Naive B cell (primary cell): Measurements from ENCODE around the gene CEP104. TPM values are rescaled to one million over a fixed set of nuclear protein-coding genes. Genes with fewer than 3 reads are reported as not detected.

ENCODE experiments used
- ATAC-seq, 2 donors: fragments of 150-1000 bp; cut with Tn5 transposase; 2 replicates each; pipeline ENCODE4 v1.10.0; 2021; ENCODE audit warnings: low read depth in 2 of 2, mild to moderate bottlenecking in 2 of 2, moderate library complexity in 2 of 2
- DNase-seq: peaks from one replicate; pipeline ENCODE4 v3.0.0; 2022
- H3K27ac Mint-ChIP-seq, 6 donors: one replicate each; pipeline ENCODE4 v1.8.0; 2020 to 2022; ENCODE audit warnings: mild to moderate bottlenecking in 6 of 6, mixed read lengths in 6 of 6, moderate library complexity in 5 of 6, inconsistent platforms in 2 of 6
- H3K27me3 Mint-ChIP-seq, 3 donors: one replicate each; pipeline ENCODE4 v1.8.0; 2021 to 2022; ENCODE audit warnings: mixed read lengths in 3 of 3, mild to moderate bottlenecking in 1 of 3
- H3K36me3 Mint-ChIP-seq, 2 donors: one replicate each; pipeline ENCODE4 v1.8.0; 2020 to 2022; ENCODE audit warnings: mixed read lengths in 2 of 2, inconsistent platforms in 1 of 2, mild to moderate bottlenecking in 1 of 2
- H3K4me1 Mint-ChIP-seq, 3 donors: one replicate each; pipeline ENCODE4 v1.8.0; 2020 to 2022; ENCODE audit warnings: mixed read lengths in 3 of 3, inconsistent platforms in 1 of 3, mild to moderate bottlenecking in 1 of 3, moderate library complexity in 1 of 3
- H3K4me3 Mint-ChIP-seq, 8 donors: one replicate each; pipeline ENCODE4 v1.8.0; 2020 to 2022; ENCODE audit warnings: mild to moderate bottlenecking in 8 of 8, mixed read lengths in 8 of 8, moderate library complexity in 8 of 8, inconsistent platforms in 2 of 8
- H3K9me3 Mint-ChIP-seq, 7 donors: one replicate each; pipeline ENCODE4 v1.8.0; 2020 to 2022; ENCODE audit warnings: mixed read lengths in 7 of 7, mild to moderate bottlenecking in 5 of 7, inconsistent platforms in 2 of 7, moderate library complexity in 1 of 7
- polyA plus RNA-seq, 6 donors: library from polyadenylated mRNA; unstranded; fragments of 300-500 nt; fragmentation: Illumina TruSeq; gene quantifications; one replicate each; pipeline ENCODE4 v1.2.3, GENCODE V29; 2021; ENCODE audit warnings: low read depth in 6 of 6

CEP104 gene
- polyA plus RNA-seq, 6 donors from 2014 or later: 8.1 to 34.6 (median 17.5) TPM

- H3K27ac Mint-ChIP-seq: peak overlapping the region in 3 of 6 donors; percentile 77 to 84 (median 81)
- peaks cover 0 to 2% (median 0%) of the 10 kb centered on the region in 7 donors for H3K9me3 Mint-ChIP-seq
- peaks cover 28 to 47% (median 42%) of the 10 kb centered on the region in 3 donors for H3K4me1 Mint-ChIP-seq
- ATAC-seq: no peak
- H3K27me3 Mint-ChIP-seq: peaks cover 3 to 9% (median 8%) of the 10 kb centered on the region in 3 donors
- DNase-seq: no peak
- no peaks in the 10 kb centered on the region for H3K36me3 Mint-ChIP-seq
- peak overlapping the region; percentile 76 to 92 (median 89) for H3K4me3 Mint-ChIP-seq
Measured at GRCh38 chr1:3795453-3796214, 61.4 kb downstream of the CEP104 start.

- H3K27me3 Mint-ChIP-seq: no peaks in the 10 kb centered on the region
- H3K4me3 Mint-ChIP-seq: no peak overlapping the region
- no peaks in the 10 kb centered on the region for H3K9me3 Mint-ChIP-seq
- no peak overlapping the region for H3K27ac Mint-ChIP-seq
- H3K36me3 Mint-ChIP-seq: no peaks in the 10 kb centered on the region
- DNase-seq: no peak
- ATAC-seq: no peak
- peaks cover 23 to 46% (median 32%) of the 10 kb centered on the region in 3 donors for H3K4me1 Mint-ChIP-seq
Measured at GRCh38 chr1:3790952-3791351, 66.1 kb downstream of the CEP104 start.

GRCh38 chr1:3790500-3790923, 66.5 kb downstream of the CEP104 start:
- Mint-ChIP-seq H3K27me3 (no peaks in the 10 kb centered on the region), H3K27ac (no peak overlapping the region), H3K9me3 (no peaks in the 10 kb centered on the region), H3K4me3 (no peak overlapping the region), H3K4me1 (peaks cover 23 to 45% (median 30%) of the 10 kb centered on the region in 3 donors), H3K36me3 (no peaks in the 10 kb centered on the region)
- DNase-seq (no peak), ATAC-seq (no peak)

DNA sequence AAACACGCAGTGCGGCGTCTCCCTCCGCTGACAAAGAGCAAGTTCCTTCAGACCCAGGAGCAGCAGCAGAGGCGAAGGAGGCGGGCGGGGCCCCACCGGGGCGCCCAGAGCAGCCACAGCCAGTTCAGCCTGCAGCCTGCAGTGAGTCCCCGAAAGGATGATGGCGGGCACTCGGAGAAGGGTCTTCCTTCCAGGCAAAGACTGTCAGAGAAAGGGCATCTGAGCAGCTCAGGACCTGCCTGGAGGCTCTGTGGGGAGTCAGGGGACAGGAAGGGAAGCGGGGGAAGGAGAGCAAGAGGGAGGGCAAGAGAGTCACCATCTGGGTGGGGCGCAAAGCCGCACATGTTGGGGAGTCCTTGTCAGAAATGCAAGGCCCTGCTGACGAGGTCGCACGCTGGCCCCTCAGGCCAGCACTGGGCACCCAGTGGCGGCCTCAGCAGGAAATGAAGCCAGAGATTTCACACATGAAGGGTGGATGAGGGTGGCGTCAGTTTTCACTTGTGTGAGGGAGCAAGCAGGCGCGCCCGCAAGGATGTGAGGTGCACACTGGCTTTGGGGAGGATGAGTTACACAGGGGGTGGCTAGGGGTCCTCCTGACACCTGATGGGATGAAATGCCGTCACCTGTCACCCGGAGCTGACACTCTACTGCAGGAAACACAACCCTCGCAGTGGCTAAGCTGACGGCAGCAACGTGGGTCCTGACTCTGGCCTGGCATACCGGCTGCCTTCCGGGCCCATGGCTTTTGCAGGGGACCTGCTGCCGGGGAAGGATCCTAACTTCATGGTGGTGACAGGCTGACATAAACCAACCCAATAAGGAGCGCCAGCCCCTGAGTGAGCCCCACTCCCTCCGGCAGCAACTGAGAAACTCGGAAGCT, 67.3 kb downstream of the CEP104 start:
- H3K4me1 Mint-ChIP-seq: peaks cover 17 to 37% (median 26%) of the 10 kb centered on the region in 3 donors
- H3K9me3 Mint-ChIP-seq: no peaks in the 10 kb centered on the region
- H3K36me3 Mint-ChIP-seq: no peaks in the 10 kb centered on the region

GRCh38 chr1:3788756-3789420, 68.1 kb downstream of the CEP104 start:
- Mint-ChIP-seq H3K27me3 (no peaks in the 10 kb centered on the region), H3K27ac (peak overlapping the region in 2 of 6 donors; percentile 22 to 74), H3K9me3 (no peaks in the 10 kb centered on the region), H3K4me3 (peak overlapping the region in 1 of 8 donors; percentile 47), H3K4me1 (peaks cover 14 to 31% (median 24%) of the 10 kb centered on the region in 3 donors), H3K36me3 (no peaks in the 10 kb centered on the region)
- ATAC-seq: no peak
- no peak for DNase-seq

More for the DNA sequence above, 67.3 kb downstream of the CEP104 start:
- no peak for DNase-seq
- ATAC-seq: no peak
- H3K4me3 Mint-ChIP-seq: no peak overlapping the region
- H3K27me3 Mint-ChIP-seq: no peaks in the 10 kb centered on the region
- H3K27ac Mint-ChIP-seq: no peak overlapping the region

- DNase-seq: no peak
- no peak overlapping the region for H3K27ac Mint-ChIP-seq
- no peak for ATAC-seq
- H3K36me3 Mint-ChIP-seq: no peaks in the 10 kb centered on the region
- no peaks in the 10 kb centered on the region for H3K27me3 Mint-ChIP-seq
- H3K4me1 Mint-ChIP-seq: peaks cover 9 to 22% (median 15%) of the 10 kb centered on the region in 3 donors
- no peaks in the 10 kb centered on the region for H3K9me3 Mint-ChIP-seq
- H3K4me3 Mint-ChIP-seq: peak overlapping the region in 1 of 8 donors; percentile 47
Measured at GRCh38 chr1:3787745-3788605, 69.0 kb downstream of the CEP104 start.

DNA sequence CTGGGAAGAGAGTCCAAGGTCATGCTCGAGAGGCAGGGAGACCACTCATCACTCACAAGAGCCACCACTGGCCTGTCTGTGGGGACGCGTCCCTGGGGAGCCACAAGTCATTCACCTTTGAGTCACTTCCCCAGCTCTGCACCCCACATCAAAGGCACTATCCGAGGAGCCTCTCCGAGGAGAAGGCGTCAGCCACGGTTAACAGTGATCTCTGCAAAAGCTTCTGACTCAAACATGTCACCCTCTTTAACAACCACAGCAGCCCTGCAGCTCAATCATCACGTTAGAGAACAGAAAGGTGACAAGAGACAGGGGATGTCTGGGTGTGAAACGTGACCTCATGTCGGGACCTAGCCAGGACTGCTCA, 69.7 kb downstream of the CEP104 start:
- Mint-ChIP-seq H3K36me3 (no peaks in the 10 kb centered on the region), H3K27me3 (no peaks in the 10 kb centered on the region), H3K9me3 (no peaks in the 10 kb centered on the region), H3K27ac (no peak overlapping the region), H3K4me1 (peaks cover 5 to 17% (median 9%) of the 10 kb centered on the region in 3 donors), H3K4me3 (no peak overlapping the region)
- DNase-seq (no peak), ATAC-seq (no peak)

GRCh38 chr1:3786468-3787348, 70.3 kb downstream of the CEP104 start:
- H3K4me1 Mint-ChIP-seq: peaks cover 5 to 12% (median 6%) of the 10 kb centered on the region in 3 donors
- H3K27ac Mint-ChIP-seq: no peak overlapping the region
- no peaks in the 10 kb centered on the region for H3K27me3 Mint-ChIP-seq
- ATAC-seq (no peak), DNase-seq (no peak)
- H3K36me3 Mint-ChIP-seq: no peaks in the 10 kb centered on the region
- H3K4me3 Mint-ChIP-seq: no peak overlapping the region
- no peaks in the 10 kb centered on the region for H3K9me3 Mint-ChIP-seq

GRCh38 chr1:3785456-3786157, 71.4 kb downstream of the CEP104 start:
- Mint-ChIP-seq H3K4me1 (peaks cover 0 to 8% (median 5%) of the 10 kb centered on the region in 3 donors), H3K27ac (no peak overlapping the region), H3K36me3 (no peaks in the 10 kb centered on the region), H3K4me3 (peak overlapping the region in 1 of 8 donors; percentile 3), H3K27me3 (no peaks in the 10 kb centered on the region), H3K9me3 (no peaks in the 10 kb centered on the region)
- DNase-seq (no peak), ATAC-seq (no peak)

- Mint-ChIP-seq H3K36me3 (peaks cover 5% of the 10 kb centered on the region in 2 donors), H3K9me3 (no peaks in the 10 kb centered on the region), H3K27ac (no peak overlapping the region), H3K4me3 (no peak overlapping the region), H3K27me3 (no peaks in the 10 kb centered on the region), H3K4me1 (peaks cover 0 to 8% (median 5%) of the 10 kb centered on the region in 3 donors)
- DNase-seq (no peak), ATAC-seq (no peak)
Measured at GRCh38 chr1:3785045-3785444, 72.0 kb downstream of the CEP104 start.

- Mint-ChIP-seq H3K4me1 (peaks cover 0 to 5% (median 4%) of the 10 kb centered on the region in 3 donors), H3K27me3 (no peaks in the 10 kb centered on the region), H3K4me3 (no peak overlapping the region), H3K27ac (peak overlapping the region in 1 of 6 donors; percentile 44), H3K36me3 (peaks cover 9 to 10% of the 10 kb centered on the region in 2 donors), H3K9me3 (no peaks in the 10 kb centered on the region)
- no peak for ATAC-seq
- DNase-seq: no peak
Measured at GRCh38 chr1:3783651-3784474, 73.1 kb downstream of the CEP104 start.
